ENCODE data around the gene PCSK6.

PCSK6 gene

DNA sequence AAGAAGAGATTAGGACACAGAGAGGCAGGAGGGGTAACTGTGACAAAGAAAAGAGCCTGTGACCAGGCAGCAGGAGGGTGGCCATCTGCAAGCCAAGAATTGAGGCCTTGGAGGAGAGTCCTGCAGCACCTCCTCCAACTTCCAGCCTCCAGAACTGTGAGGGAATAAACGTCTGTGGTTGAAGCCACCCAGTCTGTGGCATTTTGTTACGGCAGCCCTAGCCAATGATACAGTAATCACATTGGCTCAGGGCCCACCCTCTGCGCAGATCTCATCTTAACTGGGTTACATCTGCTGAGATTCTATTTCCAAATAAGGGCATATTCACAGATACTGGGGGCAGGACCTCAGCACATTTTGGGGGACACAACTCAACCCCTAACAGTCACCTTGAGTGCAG lies 223.5 kb downstream of the PCSK6 start:
- H3K4me2 ChIP-seq (ENCODE audit: low read depth, low read length, poor library complexity, severe bottlenecking) = no peak overlapping the region
- no peak overlapping the region for H3K27ac ChIP-seq (ENCODE audit: low read depth, low read length)
- no peak overlapping the region for H3K9ac ChIP-seq (ENCODE audit: low read length)
- H2AFZ ChIP-seq (ENCODE audit: low read depth, low read length, severe bottlenecking) = no peak overlapping the region
- H3K9me2 ChIP-seq (replicated peaks; ENCODE audit: insufficient read depth, low read length) = no peaks in the 10 kb centered on the region
- no peak for TF ChIP-seq EZH2phosphoT487 (conservative IDR thresholded peaks at IDR 0.05; ENCODE audit: low read length)
- TF ChIP-seq, protein P1, sequence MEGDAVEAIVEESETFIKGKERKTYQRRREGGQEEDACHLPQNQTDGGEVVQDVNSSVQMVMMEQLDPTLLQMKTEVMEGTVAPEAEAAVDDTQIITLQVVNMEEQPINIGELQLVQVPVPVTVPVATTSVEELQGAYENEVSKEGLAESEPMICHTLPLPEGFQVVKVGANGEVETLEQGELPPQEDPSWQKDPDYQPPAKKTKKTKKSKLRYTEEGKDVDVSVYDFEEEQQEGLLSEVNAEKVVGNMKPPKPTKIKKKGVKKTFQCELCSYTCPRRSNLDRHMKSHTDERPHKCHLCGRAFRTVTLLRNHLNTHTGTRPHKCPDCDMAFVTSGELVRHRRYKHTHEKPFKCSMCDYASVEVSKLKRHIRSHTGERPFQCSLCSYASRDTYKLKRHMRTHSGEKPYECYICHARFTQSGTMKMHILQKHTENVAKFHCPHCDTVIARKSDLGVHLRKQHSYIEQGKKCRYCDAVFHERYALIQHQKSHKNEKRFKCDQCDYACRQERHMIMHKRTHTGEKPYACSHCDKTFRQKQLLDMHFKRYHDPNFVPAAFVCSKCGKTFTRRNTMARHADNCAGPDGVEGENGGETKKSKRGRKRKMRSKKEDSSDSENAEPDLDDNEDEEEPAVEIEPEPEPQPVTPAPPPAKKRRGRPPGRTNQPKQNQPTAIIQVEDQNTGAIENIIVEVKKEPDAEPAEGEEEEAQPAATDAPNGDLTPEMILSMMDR (IDR thresholded peaks at IDR 0.05; ENCODE audit: insufficient read depth, low read length, poor library complexity, severe bottlenecking) = no peak
- no peaks in the 10 kb centered on the region for H4K20me1 ChIP-seq (ENCODE audit: low read depth, low read length)
- no peaks in the 10 kb centered on the region for H3K9me3 ChIP-seq (ENCODE audit: insufficient read depth, low read length)
- no peaks in the 10 kb centered on the region for H3K36me3 ChIP-seq (ENCODE audit: low read length)
- H3K27me3 ChIP-seq (ENCODE audit: low read length) = no peaks in the 10 kb centered on the region
- no peak overlapping the region for H3K4me3 ChIP-seq (ENCODE audit: insufficient read depth, low read length, poor library complexity, severe bottlenecking)
- H3F3A ChIP-seq (ENCODE audit: insufficient read depth) = no peaks in the 10 kb centered on the region
- no peaks in the 10 kb centered on the region for H3K79me2 ChIP-seq (ENCODE audit: insufficient read depth, low read length)

DNA sequence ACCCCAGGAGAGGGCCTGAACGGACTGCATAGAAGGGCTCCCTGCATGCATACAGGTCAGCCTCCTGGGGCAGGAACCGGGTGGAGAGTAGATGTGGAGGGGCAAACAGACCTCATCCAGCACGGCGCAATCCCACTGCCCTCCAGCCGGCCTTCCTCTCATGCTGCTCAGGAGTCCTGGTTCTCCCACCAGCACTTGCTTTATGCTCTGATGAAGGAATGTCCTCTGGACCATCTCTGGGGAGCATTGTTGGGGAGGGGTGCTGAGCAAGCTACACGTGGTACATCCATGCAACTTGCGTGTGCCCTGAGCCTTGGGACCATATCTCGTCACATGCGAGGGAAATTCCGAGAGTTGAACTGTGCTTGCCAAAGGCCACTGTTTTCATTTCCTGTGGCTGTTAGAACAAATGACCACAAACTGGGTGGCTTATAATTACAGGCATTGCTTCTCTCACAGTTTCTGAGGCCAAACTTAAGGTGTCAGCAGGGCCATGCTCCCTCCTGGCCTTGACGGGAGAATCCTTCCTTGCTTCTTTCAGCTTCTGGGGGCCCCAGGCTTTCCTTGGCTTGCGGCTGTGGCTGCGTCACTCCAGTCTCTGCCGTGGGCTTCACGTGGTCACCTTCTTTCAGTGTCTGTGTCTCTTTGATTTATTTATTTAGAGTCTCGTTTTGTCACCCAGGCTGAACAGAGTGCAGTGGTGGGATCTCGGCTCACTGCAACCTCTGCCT lies 224.4 kb downstream of the PCSK6 start:
- Histone ChIP-seq H3K79me2 (ENCODE audit: insufficient read depth, low read length) (no peaks in the 10 kb centered on the region), H3K9ac (ENCODE audit: low read length) (no peak overlapping the region), H3K36me3 (ENCODE audit: low read length) (no peaks in the 10 kb centered on the region), H3K9me3 (ENCODE audit: insufficient read depth, low read length) (no peaks in the 10 kb centered on the region), H3K4me3 (ENCODE audit: insufficient read depth, low read length, poor library complexity, severe bottlenecking) (no peak overlapping the region), H2AFZ (ENCODE audit: low read depth, low read length, severe bottlenecking) (no peak overlapping the region), H3F3A (ENCODE audit: insufficient read depth) (no peaks in the 10 kb centered on the region), H4K20me1 (ENCODE audit: low read depth, low read length) (no peaks in the 10 kb centered on the region), H3K4me2 (ENCODE audit: low read depth, low read length, poor library complexity, severe bottlenecking) (no peak overlapping the region), H3K9me2 (replicated peaks; ENCODE audit: insufficient read depth, low read length) (no peaks in the 10 kb centered on the region), H3K27ac (ENCODE audit: low read depth, low read length) (no peak overlapping the region), H3K27me3 (ENCODE audit: low read length) (no peaks in the 10 kb centered on the region)
- TF ChIP-seq, protein P1 (IDR thresholded peaks at IDR 0.05; ENCODE audit: insufficient read depth, low read length, poor library complexity, severe bottlenecking) = no peak
- no peak for TF ChIP-seq EZH2phosphoT487 (conservative IDR thresholded peaks at IDR 0.05; ENCODE audit: low read length)

DNA sequence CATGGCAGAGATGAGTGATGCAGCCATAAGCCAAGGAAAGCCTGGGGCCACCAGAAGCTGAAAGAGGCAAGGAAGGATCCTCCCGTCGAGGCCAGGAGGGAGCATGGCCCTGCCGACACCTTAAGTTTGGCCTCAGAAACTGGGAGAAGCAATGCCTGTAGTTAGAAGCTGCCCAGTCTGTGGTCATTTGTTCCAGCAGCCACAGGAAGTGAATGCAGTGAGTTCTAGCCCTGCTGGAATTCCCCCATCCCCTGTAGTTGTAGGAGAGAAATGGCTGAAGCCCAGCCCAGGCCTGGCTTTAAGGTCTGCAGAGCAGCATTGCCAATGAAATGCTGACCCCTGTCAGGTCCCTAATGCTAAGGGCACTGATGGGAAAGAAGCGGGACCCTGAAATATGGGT lies 225.5 kb downstream of the PCSK6 start:
- Histone ChIP-seq H4K20me1 (ENCODE audit: low read depth, low read length) (no peaks in the 10 kb centered on the region), H3K9ac (ENCODE audit: low read length) (no peak overlapping the region), H3K27me3 (ENCODE audit: low read length) (no peaks in the 10 kb centered on the region), H3K36me3 (ENCODE audit: low read length) (no peaks in the 10 kb centered on the region), H3K9me2 (replicated peaks; ENCODE audit: insufficient read depth, low read length) (no peaks in the 10 kb centered on the region), H3K9me3 (ENCODE audit: insufficient read depth, low read length) (no peaks in the 10 kb centered on the region), H3K4me2 (ENCODE audit: low read depth, low read length, poor library complexity, severe bottlenecking) (no peak overlapping the region), H3K79me2 (ENCODE audit: insufficient read depth, low read length) (no peaks in the 10 kb centered on the region), H2AFZ (ENCODE audit: low read depth, low read length, severe bottlenecking) (no peak overlapping the region), H3K4me3 (ENCODE audit: insufficient read depth, low read length, poor library complexity, severe bottlenecking) (no peak overlapping the region), H3F3A (ENCODE audit: insufficient read depth) (no peaks in the 10 kb centered on the region), H3K27ac (ENCODE audit: low read depth, low read length) (no peak overlapping the region)
- TF ChIP-seq EZH2phosphoT487 (conservative IDR thresholded peaks at IDR 0.05; ENCODE audit: low read length) = no peak
- TF ChIP-seq, protein P1 (IDR thresholded peaks at IDR 0.05; ENCODE audit: insufficient read depth, low read length, poor library complexity, severe bottlenecking) = no peak
